Measurements from ENCODE around the gene PLXNA4.

- TF ChIP-seq CTCF (IDR thresholded peaks at IDR 0.05) = no peak
- TF ChIP-seq POLR2A (IDR thresholded peaks at IDR 0.05) = no peak
Observed at GRCh38 chr7:132488634-132489302, 87.5 kb downstream of the PLXNA4 start.
